NCI-H187 (cell line): Measurements from ENCODE around the gene HAX1.
"Not testable (repeated sequence)": the region's sequence is repeated elsewhere in the genome, so short reads cannot be mapped to it uniquely, and the experiment has no call there.

Experiments used
- DNase-seq, 2 experiments: peaks; one replicate each; lab custom pipeline; 2025; lab: John Stamatoyannopoulos, UW

The HAX1 gene

GRCh38 chr1:154272217-154272998 lies at the start of gene HAX1:
Gene HAX1, plus strand, starts transcription at chr1:154272629. Its CDS starts 95 bp downstream, at chr1:154272724.
- peak; percentile 93 to 97 for DNase-seq

- DNase-seq, result no peak
These were observed 49.5 kb upstream of the HAX1 start for GRCh38 chr1:154222918-154223317.

- DNase-seq, result no peak
These were observed 48.8 kb upstream of the HAX1 start for GRCh38 chr1:154223621-154224020.

GRCh38 chr1:154225370-154225769 lies 47.1 kb upstream of the HAX1 start:
- no peak for DNase-seq

GRCh38 chr1:154231112-154231511 lies 41.3 kb upstream of the HAX1 start:
- not testable (repeated sequence) for DNase-seq

GRCh38 chr1:154233127-154233526 lies 39.3 kb upstream of the HAX1 start:
- DNase-seq, result not testable (repeated sequence)

GRCh38 chr1:154236855-154237254 lies 35.6 kb upstream of the HAX1 start:
- DNase-seq, result no peak

- no peak for DNase-seq
These were observed 35.0 kb upstream of the HAX1 start for GRCh38 chr1:154237435-154237834.

GRCh38 chr1:154237880-154238506 lies 34.4 kb upstream of the HAX1 start:
- no peak for DNase-seq

GRCh38 chr1:154239491-154239890 lies 32.9 kb upstream of the HAX1 start:
- no peak for DNase-seq

- no peak for DNase-seq
These were observed 32.1 kb upstream of the HAX1 start for GRCh38 chr1:154240294-154240833.

- no peak for DNase-seq
These were observed 30.6 kb upstream of the HAX1 start for GRCh38 chr1:154241703-154242351.

- no peak for DNase-seq
These were observed 18.8 kb upstream of the HAX1 start for GRCh38 chr1:154253671-154254070.

- no peak for DNase-seq
These were observed 15.7 kb upstream of the HAX1 start for GRCh38 chr1:154256686-154257085.

- no peak for DNase-seq
These were observed 13.6 kb upstream of the HAX1 start for GRCh38 chr1:154258784-154259183.

- DNase-seq, result no peak
These were observed 12.3 kb upstream of the HAX1 start for GRCh38 chr1:154260127-154260526.

GRCh38 chr1:154263465-154264332 lies 8.7 kb upstream of the HAX1 start:
- DNase-seq, result no peak

GRCh38 chr1:154264454-154264853 lies 8.0 kb upstream of the HAX1 start:
- DNase-seq, result no peak

GRCh38 chr1:154265586-154265985 lies 6.8 kb upstream of the HAX1 start:
- no peak for DNase-seq

GRCh38 chr1:154270833-154271232 lies 1.6 kb upstream of the HAX1 start:
- DNase-seq, result no peak

GRCh38 chr1:154272999-154273563 lies 652 bp downstream of the HAX1 start:
- no peak for DNase-seq
